8988T (cell line): ENCODE measurements around the gene GOLGA1.
A peak's percentile ranks its signal among the peaks of the same experiment; 100 is the strongest.
"Not testable (repeated sequence)": the region's sequence is repeated elsewhere in the genome, so short reads cannot be mapped to it uniquely, and the experiment has no call there.

Experiments
- DNase-seq: peaks from one replicate; pipeline ENCODE4 v3.0.0; 2011

Gene GOLGA1

DNA sequence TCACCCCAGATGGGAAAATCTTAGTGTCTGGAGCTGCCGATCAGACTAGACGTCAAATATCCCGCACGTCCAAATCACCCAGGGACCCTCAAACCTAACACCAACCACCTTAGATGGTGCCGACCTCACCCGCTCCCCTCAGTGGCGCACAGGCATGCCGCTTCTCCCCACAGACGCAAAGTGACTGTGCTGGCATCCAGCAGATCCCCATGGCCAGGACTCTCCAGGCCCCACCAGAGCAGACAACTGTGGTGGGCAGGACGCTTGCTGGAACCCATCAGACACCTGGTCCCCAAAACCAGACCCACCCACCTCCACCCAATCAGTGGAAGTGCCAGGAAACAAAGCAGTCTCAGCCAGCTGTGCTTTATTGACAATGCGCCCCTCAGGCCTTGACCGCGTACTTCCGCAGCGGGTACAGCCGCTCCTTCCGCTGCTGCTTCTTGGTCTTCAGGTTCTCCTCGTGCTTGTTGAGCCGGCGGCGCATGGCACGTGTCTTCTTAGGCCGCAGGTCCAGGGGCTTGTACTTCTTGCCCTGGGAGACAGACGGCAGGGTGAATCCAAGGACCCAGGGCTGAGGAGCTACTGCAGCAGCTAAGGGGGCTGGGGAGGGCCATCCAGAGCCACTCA lies 83.2 kb downstream of the GOLGA1 start:
- no peak for DNase-seq

DNA sequence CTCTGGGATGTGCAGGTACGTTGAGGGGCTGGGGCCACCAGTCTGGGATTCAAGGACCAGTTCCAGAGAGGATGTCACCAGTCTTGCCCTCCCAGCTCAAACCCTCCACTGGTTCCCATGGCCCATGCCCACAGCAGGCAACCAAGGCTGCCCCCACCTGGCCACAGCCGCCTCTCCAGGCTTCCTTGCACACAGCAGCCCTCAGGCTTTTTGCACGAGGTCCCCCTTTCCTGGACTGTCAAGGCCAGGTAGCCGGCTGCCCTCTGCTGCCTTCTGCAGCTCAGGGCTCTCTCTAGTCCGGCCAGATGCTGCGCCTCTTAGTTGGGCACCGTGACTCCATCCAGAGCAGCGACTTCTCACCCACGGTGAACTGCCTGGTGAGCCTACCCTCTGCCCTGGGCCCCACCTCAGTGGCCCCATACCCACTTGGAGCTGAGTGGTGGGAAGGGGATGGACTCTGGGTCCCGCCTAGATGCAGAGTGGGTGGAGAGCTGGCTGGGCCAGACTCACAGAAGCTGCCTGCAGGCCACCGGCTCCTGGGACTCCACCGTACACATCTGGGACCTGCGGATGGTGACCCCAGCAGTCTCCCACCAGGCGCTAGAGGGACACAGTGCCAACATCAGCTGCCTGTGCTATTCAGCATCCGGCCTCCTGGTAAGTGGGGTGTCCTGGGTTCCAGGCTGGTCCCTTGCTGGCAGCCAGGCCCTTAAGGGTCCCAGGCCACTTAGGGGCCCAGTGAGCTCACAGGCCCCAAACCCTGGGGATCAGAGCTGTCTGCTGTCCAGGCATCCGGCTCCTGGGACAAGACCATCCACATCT lies 84.7 kb downstream of the GOLGA1 start:
- peak; percentile 90 for DNase-seq

DNA sequence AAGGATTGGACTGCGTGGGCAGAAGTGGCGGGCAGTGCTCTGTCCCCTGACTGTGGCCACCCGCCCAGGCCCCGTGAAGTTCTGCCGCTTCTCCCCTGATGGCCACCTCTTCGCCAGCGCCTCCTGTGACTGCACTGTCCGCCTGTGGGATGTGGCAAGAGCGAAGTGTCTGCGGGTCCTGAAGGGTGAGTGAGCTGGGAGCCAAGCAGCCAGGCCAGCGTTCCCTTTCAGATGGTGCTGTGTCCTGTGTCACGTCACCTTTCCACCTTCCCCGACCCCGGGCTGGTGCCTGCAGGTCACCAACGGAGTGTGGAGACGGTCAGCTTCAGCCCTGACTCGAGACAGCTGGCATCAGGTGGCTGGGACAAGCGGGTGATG lies 85.3 kb downstream of the GOLGA1 start:
- DNase-seq: no peak

DNA sequence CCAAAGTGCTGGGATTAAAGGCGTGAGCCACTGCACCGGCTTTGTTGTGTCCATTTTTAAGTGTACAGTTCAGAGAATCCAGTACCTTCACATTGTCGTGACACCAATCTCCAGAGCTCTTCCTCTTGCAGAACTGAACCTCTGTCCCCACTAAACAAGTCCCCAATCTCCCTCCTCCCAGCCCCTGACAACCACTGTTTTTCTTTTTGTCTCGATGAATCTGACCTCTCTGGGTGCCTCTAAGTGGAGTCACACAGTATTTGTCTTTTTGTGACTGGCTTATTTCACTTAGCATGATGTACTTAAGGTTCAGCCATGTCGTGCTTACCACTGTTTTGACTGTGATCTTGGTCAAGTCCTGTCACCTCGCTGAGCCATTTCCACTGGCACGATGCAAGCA lies 86.1 kb downstream of the GOLGA1 start:
- no peak for DNase-seq

- no peak for DNase-seq
These were observed 86.7 kb downstream of the GOLGA1 start for GRCh38 chr9:124854161-124854560.

DNA sequence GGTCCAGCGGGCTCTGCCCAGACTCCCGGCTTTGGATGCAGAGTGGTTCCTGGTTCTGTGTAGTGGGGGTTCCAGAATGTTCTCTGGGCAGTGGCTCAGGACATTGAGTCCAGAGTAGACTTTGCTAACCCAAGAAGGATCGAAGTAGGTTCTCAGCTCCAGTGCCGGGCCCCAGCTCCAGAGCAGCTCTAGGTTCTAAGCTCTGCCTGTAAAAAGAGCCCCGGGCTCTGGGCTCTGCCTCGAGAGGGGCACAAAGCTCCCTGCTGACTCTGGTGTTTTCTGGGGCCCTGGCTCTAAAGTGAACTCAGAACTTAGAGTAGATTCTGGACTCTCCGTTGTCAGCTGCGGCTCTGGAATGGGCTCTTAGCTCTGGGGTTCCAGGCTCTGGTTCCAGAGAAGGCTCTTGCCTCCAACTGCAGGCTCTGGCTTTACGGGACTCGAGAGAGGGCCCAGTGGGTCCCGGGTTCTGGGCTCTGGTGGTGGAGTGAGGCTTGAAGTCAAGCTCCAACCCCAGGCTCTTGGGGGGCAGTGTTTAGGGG lies 87.2 kb downstream of the GOLGA1 start:
- DNase-seq: no peak

DNA sequence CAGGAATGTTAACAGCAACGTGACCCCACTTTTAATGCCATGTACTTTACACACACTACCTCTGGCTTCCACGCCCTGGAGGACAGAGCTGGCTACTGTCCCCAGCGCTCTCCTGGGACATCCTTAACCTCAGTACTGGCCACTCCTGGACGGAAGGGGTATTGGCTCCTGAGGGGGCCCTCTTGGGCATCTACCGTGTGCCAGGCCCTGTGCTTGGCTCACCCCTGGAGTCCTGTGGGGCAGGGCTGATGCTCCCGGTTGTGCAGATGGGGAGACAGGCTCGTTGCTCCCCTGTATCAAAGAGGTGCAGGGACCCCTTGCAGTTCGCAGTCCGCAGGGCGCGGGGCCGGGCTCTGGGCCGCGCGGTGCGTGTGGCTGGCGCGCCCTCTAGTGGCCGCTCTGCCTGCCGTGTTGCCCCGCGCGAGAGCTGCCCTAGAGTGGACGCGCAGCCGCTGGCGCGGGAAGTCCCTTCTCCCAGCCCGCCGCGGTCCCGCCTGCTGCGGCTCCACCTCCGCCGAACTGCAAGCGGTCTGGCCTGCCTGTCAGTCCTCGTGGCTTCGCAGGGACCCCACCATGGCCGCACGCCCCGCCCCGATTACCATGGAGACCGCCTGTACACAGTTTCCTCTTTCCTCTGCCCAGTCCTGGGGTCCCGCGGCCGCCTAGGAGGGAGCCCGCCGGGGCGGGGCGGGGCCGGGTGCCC lies 87.9 kb downstream of the GOLGA1 start, which contains the start of gene WDR38:
Gene WDR38 (plus strand): TSS at position 632 of the 703 bp plus-strand sequence. CDS start 72 bp downstream, outside the sequence.
- DNase-seq: peak; percentile 93

GRCh38 chr9:124852121-124852828 lies 88.6 kb downstream of the GOLGA1 start:
- no peak for DNase-seq

DNA sequence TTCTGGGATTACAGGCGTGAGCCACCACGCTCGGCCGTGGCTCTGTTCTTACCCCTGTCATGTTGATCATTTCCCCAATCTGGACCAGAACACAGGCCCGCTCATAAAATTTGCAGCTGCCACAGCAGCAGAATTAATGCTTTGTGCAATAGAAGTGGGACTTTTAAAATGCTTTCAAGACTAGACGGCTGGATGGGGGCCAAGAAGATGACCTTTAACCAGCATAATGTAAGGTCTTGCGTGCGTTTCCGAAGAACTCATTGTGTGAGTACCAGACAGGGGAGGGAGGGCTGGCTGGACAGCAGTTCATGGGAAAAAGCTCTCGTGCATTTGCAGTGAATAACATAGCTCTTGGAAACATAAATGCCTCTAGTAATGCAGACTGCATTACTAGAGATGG lies 91.1 kb downstream of the GOLGA1 start:
- no peak for DNase-seq

DNA sequence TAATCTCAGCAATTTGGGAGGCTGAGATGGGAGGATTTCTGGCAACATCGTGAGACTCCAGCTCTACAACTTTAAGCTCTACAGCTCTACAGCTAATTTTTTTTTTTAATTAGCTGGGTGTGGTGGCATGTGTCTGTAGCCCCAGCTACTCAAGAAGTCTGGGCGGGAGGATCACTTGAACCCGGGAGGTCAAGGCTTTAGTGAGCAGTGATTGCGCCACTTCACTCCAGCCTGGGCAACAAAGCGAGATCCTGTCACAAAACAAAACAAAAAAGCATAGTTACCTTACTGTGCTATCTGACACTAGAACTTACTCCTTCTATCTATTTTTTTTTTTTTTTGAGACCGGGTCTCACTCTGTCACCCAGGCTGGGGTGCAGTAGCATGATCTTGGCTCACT lies 93.9 kb downstream of the GOLGA1 start:
- DNase-seq: no peak

GRCh38 chr9:124846467-124846866 lies 94.4 kb downstream of the GOLGA1 start:
- DNase-seq: not testable (repeated sequence)

DNA sequence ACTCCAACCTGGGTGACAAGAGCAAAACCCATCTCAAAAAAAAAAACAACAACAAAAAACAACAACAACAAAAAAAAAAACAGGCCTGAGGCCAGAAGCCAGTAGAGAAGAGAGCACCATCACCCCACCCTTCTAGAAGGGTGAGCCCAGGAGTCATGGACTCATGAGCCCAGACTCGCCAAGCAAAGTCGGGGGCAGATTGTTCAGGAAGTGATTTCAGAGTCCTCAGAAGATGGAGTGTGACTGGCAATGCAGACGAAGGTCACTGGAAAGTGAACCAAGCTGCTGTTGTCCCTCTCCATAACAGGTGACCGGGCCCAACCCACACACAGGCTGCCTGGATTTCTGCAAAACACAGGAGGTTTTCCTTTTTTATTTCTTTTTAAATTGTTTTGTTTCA lies 96.6 kb downstream of the GOLGA1 start:
- no peak for DNase-seq

DNA sequence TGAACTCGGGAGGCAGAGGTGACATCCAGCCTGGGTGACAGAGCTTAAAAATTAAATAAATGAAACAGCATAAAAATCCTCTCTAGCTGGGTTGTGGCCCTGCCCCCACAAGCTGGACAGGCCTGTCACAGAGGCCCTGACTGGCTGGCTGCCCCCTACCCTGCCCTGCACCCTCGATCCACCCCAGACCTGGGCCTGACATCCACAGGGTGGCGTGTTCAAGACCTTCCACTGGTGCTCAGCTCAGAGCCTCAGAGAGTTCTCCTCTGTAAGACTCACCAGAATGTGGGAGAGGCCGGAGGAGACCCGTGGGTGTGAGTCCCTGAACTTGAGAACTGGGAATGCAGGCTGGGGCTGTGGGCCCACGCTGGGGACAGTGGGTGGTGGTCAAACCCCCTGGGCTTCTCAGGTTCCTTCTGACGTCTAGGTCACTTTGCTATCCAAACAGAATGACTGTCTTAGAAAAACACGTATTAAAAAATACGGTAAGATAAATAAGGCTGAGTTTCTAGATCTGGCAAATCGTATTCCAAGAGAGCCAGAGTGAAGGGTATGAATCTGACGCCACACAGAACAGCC lies 97.3 kb downstream of the GOLGA1 start:
- DNase-seq: no peak

DNA sequence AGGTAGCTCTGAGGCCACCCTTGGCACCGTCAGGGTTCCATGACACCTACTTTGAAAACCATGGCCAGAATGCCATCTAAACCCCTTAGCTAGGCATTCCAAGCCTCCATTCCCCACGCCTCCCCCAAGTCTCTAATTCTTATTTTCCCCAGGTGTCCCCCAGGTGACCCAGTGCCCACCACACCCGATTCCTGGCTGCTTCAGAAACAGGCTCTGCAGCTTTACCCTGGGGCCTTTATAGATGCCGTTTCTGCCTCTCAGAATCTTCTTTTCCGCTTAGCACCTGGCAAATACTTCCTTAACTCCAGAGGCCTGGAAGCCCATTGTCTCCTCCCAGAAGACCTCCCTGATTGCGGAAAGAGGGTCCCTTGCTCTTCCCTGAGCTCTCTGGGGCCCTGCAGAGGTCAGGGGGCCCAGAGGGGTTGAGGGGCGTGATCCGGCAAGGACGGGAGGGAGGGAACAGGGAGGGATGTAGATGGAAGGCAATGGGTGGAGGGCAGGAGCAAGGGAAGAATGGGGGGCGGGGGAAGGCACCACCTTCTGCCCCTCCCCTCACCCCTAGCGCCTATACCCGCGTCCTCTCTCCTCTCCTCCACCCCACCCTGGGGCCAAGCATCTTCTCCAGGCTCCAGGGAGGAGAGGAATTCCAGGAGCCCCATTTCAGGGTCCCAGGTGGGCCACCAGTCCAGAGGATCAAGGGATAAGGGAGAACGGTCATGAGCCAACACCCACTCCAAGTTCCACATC lies 99.6 kb downstream of the GOLGA1 start:
- no peak for DNase-seq

- DNase-seq: no peak
These were observed 100.5 kb downstream of the GOLGA1 start for GRCh38 chr9:124840300-124840833.

DNA sequence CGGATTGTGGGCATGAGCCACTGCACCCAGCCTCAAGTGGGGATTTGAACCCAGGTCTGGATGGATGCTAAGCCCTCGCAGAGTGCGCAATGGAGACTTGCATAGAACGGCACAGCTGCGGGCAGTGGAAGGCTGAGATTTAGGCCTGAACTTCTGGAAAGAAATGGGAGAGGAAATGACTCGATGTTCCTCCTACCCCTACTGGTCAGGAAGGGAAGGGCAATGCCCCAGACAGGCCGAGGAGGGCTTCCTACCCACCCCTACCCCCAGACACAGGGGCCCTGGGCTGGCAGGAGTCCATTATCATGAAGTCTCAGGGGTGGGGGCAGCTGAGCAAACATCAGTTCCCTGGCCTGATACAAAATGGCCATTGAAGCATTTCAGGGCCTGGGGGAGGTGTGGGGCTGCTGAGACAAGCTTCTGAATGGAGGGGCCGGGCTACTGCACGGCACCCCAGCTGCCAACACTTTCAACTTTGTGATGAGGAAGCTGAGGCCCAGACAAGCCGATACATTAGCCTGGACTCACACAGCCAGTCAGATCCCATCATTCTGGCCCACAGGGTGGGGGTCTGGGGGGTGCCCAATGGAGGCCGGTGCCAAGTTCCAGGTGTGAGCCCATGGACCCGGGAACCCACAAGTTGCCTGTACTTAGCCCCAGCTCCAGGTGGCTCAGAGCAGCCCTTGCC lies 101.1 kb downstream of the GOLGA1 start:
- peak; percentile 69 for DNase-seq

- not testable (repeated sequence) for DNase-seq
These were observed 102.2 kb downstream of the GOLGA1 start for GRCh38 chr9:124838567-124839275.

- not testable (repeated sequence) for DNase-seq
These were observed 102.8 kb downstream of the GOLGA1 start for GRCh38 chr9:124838132-124838531.

DNA sequence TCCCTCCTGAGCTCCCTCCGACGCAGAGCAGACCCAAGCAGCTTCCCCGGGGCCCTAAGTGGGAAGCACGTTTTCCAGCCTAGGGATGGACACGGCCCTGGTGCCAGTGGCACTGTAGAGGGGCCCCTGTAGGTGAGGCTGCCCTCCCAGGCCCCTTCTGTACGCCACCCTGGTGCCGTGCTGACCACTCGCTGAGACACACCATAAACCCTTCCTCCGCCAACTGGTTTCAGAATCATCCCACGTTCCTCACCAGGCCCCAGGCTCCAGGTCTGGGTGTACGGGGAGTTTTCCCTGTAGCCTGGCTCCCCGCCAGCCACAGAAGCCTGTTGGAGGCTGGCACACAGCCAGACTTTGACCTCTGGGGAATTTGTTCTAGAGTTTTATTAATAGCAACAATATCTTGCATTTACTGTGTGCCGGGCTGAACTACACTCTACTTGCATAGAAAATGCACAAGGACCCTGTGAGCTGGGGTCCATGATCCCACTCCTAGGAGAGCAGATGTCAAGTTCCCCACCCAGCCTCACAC lies 105.8 kb downstream of the GOLGA1 start:
- DNase-seq: no peak

GRCh38 chr9:124834591-124834990 lies 106.3 kb downstream of the GOLGA1 start:
- no peak for DNase-seq
